Kidney capillary endothelial cell (primary cell): ENCODE measurements around the gene GALNT16.

Experiments used
- DNase-seq: peaks from one replicate; pipeline ENCODE4 v3.0.0-alpha.2; 2018; ENCODE audit warnings: low spot score

Gene GALNT16

GRCh38 chr14:69337984-69338383 lies 78.0 kb downstream of the GALNT16 start:
- DNase-seq = no peak

- DNase-seq = no peak
Observed at GRCh38 chr14:69339426-69339825, 79.5 kb downstream of the GALNT16 start.

GRCh38 chr14:69342928-69343525 lies 83.1 kb downstream of the GALNT16 start:
- no peak for DNase-seq

GRCh38 chr14:69344171-69344570 lies 84.2 kb downstream of the GALNT16 start:
- no peak for DNase-seq

- DNase-seq = no peak
Observed at GRCh38 chr14:69345402-69345801, 85.4 kb downstream of the GALNT16 start.

GRCh38 chr14:69346710-69347109 lies 86.8 kb downstream of the GALNT16 start:
- peak; percentile 11 for DNase-seq

GRCh38 chr14:69349091-69349777 lies 89.3 kb downstream of the GALNT16 start:
- DNase-seq = no peak

GRCh38 chr14:69350892-69351291 lies 90.9 kb downstream of the GALNT16 start:
- DNase-seq = no peak

- DNase-seq = no peak
Observed at GRCh38 chr14:69351385-69351784, 91.4 kb downstream of the GALNT16 start.

- no peak for DNase-seq
Observed at GRCh38 chr14:69351911-69352310, 92.0 kb downstream of the GALNT16 start.

- DNase-seq = no peak
Observed at GRCh38 chr14:69353168-69353567, 93.2 kb downstream of the GALNT16 start.

GRCh38 chr14:69354383-69355153 lies 94.6 kb downstream of the GALNT16 start:
- DNase-seq = no peak

- no peak for DNase-seq
Observed at GRCh38 chr14:69355154-69355597, 95.2 kb downstream of the GALNT16 start.

GRCh38 chr14:69355607-69356281 lies 95.8 kb downstream of the GALNT16 start:
- DNase-seq = no peak

GRCh38 chr14:69356903-69357543 lies 97.1 kb downstream of the GALNT16 start:
- no peak for DNase-seq

- DNase-seq = no peak
Observed at GRCh38 chr14:69357544-69358200, 97.7 kb downstream of the GALNT16 start.

GRCh38 chr14:69358233-69358963 lies 98.4 kb downstream of the GALNT16 start:
- DNase-seq = no peak

GRCh38 chr14:69358966-69359365 lies 99.0 kb downstream of the GALNT16 start:
- no peak for DNase-seq

- no peak for DNase-seq
Observed at GRCh38 chr14:69360438-69361108, 100.6 kb downstream of the GALNT16 start.

- no peak for DNase-seq
Observed at GRCh38 chr14:69363055-69363454, 103.1 kb downstream of the GALNT16 start.
